Adrenal gland (tissue), 12 donors: Measurements from ENCODE around the gene ANKRD10. TPM values are rescaled to one million over a fixed set of nuclear protein-coding genes. Genes with fewer than 3 reads are reported as not detected.

ENCODE experiments used
- DNase-seq, 7 donors: peaks; one replicate each; pipeline ENCODE4 v3.0.0-alpha.2; 2019 to 2020
- H3K27ac ChIP-seq, 5 donors: fragments of 200-600 bp; sonication (generic) in 4 of 5; 1 replicate in 3 of 5; 2 replicates in 2 of 5; pipeline versions ENCODE4 v1.5.1 to v1.8.0; 2016 to 2020; ENCODE audit warnings: mild to moderate bottlenecking in 1 of 5
- H3K27me3 ChIP-seq: fragments of 200-600 bp; 2 replicates; pipeline ENCODE4 v1.8.0; 2021
- H3K36me3 ChIP-seq, 2 donors: fragments of 200-600 bp; replicated peaks in 1 of 2; 1 replicate in 1 of 2; 2 replicates in 1 of 2; pipeline versions ENCODE4 v1.5.1 to v1.8.0; 2018 to 2022
- H3K4me1 ChIP-seq, 2 donors: fragments of 200-600 bp; replicated peaks in 1 of 2; 1 replicate in 1 of 2; 2 replicates in 1 of 2; pipeline versions ENCODE4 v1.5.1 to v1.8.0; 2018 to 2021
- H3K4me3 ChIP-seq, 4 donors: fragments of 200-600 bp; sonication (generic) in 3 of 4; one replicate each; pipeline ENCODE4 v1.5.1; 2016 to 2018
- H3K9me3 ChIP-seq, 3 donors: fragments of 200-600 bp; sonication (generic) in 1 of 3; replicated peaks in 1 of 3; 1 replicate in 2 of 3; 2 replicates in 1 of 3; pipeline versions ENCODE4 v1.5.1 to v1.8.0; 2016 to 2021
- CTCF ChIP-seq, 6 experiments: fragments of 450-650 bp in 4 of 6; fragments of 200-600 bp in 2 of 6; sonication (generic) in 1 of 6; IDR thresholded peaks; 1 replicate in 5 of 6; 2 replicates in 1 of 6; pipeline versions ENCODE4 v1.5.1 to v1.8.0; 2016 to 2021; ENCODE audit warnings: antibody characterized with exemption in 6 of 6, mild to moderate bottlenecking in 2 of 6, moderate library complexity in 1 of 6
- POLR2A ChIP-seq, 2 donors: fragments of 450-650 bp; IDR thresholded peaks; one replicate each; pipeline ENCODE4 v1.6.1; 2017; ENCODE audit warnings: antibody characterized with exemption in 2 of 2, mild to moderate bottlenecking in 2 of 2, moderate library complexity in 1 of 2
- WGBS, 4 donors: extraction: QIAGEN DNeasy Blood & Tissue Kit in 2 of 4; methylation state at CpG; one replicate each; pipeline versions ENCODE4 v1.1.5 to v1.1.7; 2013 to 2017; 5-methylcytosine and 5-hydroxymethylcytosine counted together
- intact Hi-C, 2 donors: fragments of 100-400 bp; cut with DNase I; formaldehyde crosslinking; loops; one replicate each; pipeline versions ENCODE4 v1.14.1 to v1.15.0; 2022 to 2023
- polyA plus RNA-seq, 3 donors: library from polyadenylated mRNA; stranded (reverse); fragments of 200-250 nt in 2 of 3; fragments of 350-450 nt in 1 of 3; fragmentation: Illumina TruSeq in 1 of 3; extraction: RNeasy Lipid Tissue Mini Kit (QIAGEN cat#74804) in 1 of 3; gene quantifications; one replicate each; pipeline ENCODE4 v1.2.3, GENCODE V29; 2013 to 2014
- total RNA-seq, 9 donors: library from RNA; depleted of rRNA in 4 of 9; stranded (reverse); fragments of >200 nt in 4 of 9; fragments of 120-200 nt in 1 of 9; fragmentation: NEBNext Ultra II Directional in 1 of 9; extraction: Animal tissue kit (Norgen Biotek cat#: 25700) in 1 of 9; gene quantifications; one replicate each; pipeline versions ENCODE4 v1.1.0 to v1.2.4, GENCODE V29; 2013 to 2023
- donor health status: healthy with polysubstance abuse.
- donor health status: Bipolar disorder and iron deficiency.
- donor health status: DM: yes; HTN: yes; CAD: no.
- donor health status: DM: no; HTN: no; CAD: no.
- donor health status: DM: no; HTN: no; CAD: no.
- donor health status: DM: yes; HTN: yes; CAD: no.

Gene ANKRD10
- total and polyA plus RNA-seq, 12 donors = 36.5 to 159 (median 101) TPM

- no peaks in the 10 kb centered on the region for H3K4me1 ChIP-seq
- H3K4me3 ChIP-seq = no peak overlapping the region
- H3K9me3 ChIP-seq = no peaks in the 10 kb centered on the region
- H3K27me3 ChIP-seq = no peaks in the 10 kb centered on the region
- intact Hi-C loops = no loop called here
- no peak for TF ChIP-seq CTCF (IDR thresholded peaks at IDR 0.05)
- TF ChIP-seq POLR2A (IDR thresholded peaks at IDR 0.05) = no peak
- no peak for DNase-seq
- no peak overlapping the region for H3K27ac ChIP-seq
- WGBS, 4 donors = 64 to 73% (median 71%) methylated on average over 7 of the region's 7 CpGs
- H3K36me3 ChIP-seq = no peaks in the 10 kb centered on the region
Observed at GRCh38 chr13:110835721-110836604, 78.9 kb downstream of the ANKRD10 start.

GRCh38 chr13:110834572-110834971 lies 80.3 kb downstream of the ANKRD10 start:
- WGBS, 4 donors = 71 to 84% (median 83%) methylated on average over 2 to 7 of the region's 7 CpGs
- TF ChIP-seq CTCF (IDR thresholded peaks at IDR 0.05) (no peak), POLR2A (IDR thresholded peaks at IDR 0.05) (no peak)
- Histone ChIP-seq H3K9me3 (no peaks in the 10 kb centered on the region), H3K4me3 (no peak overlapping the region), H3K36me3 (no peaks in the 10 kb centered on the region), H3K27me3 (peaks cover 4% of the 10 kb centered on the region), H3K4me1 (no peaks in the 10 kb centered on the region), H3K27ac (no peak overlapping the region)
- intact Hi-C loops = no loop called here
- DNase-seq = no peak

GRCh38 chr13:110832531-110832930 lies 82.3 kb downstream of the ANKRD10 start:
- H3K4me3 ChIP-seq = no peak overlapping the region
- WGBS, 4 donors = 82 to 94% (median 83%) methylated on average over 5 to 10 of the region's 10 CpGs
- peaks cover 4% of the 10 kb centered on the region for H3K27me3 ChIP-seq
- H3K36me3 ChIP-seq = no peaks in the 10 kb centered on the region
- no peak for TF ChIP-seq POLR2A (IDR thresholded peaks at IDR 0.05)
- no peak for TF ChIP-seq CTCF (IDR thresholded peaks at IDR 0.05)
- H3K27ac ChIP-seq = no peak overlapping the region
- no peaks in the 10 kb centered on the region for H3K4me1 ChIP-seq
- intact Hi-C loops = no loop called here
- no peaks in the 10 kb centered on the region for H3K9me3 ChIP-seq
- DNase-seq = no peak

- WGBS, 4 donors = 83 to 91% (median 90%) methylated on average over 3 of the region's 3 CpGs
- Histone ChIP-seq H3K9me3 (no peaks in the 10 kb centered on the region), H3K4me1 (no peaks in the 10 kb centered on the region), H3K4me3 (no peak overlapping the region), H3K27me3 (peaks cover 4% of the 10 kb centered on the region), H3K36me3 (no peaks in the 10 kb centered on the region), H3K27ac (no peak overlapping the region)
- DNase-seq = no peak
- intact Hi-C loops = no loop called here
- no peak for TF ChIP-seq POLR2A (IDR thresholded peaks at IDR 0.05)
- no peak for TF ChIP-seq CTCF (IDR thresholded peaks at IDR 0.05)
Observed at GRCh38 chr13:110832205-110832479, 82.7 kb downstream of the ANKRD10 start.
